ENCODE results near the gene BCAS1. TPM values are rescaled to one million over a fixed set of nuclear protein-coding genes. Genes with fewer than 3 reads are reported as not detected.

BCAS1 gene
- total RNA-seq, 4 donors from 2014 or later: 0.32 TPM; not detected in 3

DNA sequence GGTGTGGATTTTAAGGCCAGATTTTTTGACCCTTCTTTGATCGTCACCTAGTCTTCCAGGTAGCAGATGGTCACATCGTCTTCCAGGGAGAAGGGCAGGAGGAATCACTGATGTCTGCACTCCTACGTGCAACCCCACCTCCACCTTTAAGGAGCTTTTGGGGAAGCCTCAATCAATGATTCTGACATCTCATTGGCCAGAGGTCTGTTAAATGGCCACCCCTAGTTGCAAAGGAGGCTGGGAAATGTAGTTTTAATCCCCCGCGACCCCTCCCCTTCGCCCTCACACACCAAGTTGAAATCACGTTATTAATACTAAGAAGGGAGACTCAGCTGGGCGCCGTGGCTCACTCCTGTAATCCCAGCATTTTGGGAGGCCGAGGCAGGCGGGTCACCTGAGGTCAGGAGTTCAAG, 151.4 kb downstream of the BCAS1 start:
- TF ChIP-seq, protein P1, sequence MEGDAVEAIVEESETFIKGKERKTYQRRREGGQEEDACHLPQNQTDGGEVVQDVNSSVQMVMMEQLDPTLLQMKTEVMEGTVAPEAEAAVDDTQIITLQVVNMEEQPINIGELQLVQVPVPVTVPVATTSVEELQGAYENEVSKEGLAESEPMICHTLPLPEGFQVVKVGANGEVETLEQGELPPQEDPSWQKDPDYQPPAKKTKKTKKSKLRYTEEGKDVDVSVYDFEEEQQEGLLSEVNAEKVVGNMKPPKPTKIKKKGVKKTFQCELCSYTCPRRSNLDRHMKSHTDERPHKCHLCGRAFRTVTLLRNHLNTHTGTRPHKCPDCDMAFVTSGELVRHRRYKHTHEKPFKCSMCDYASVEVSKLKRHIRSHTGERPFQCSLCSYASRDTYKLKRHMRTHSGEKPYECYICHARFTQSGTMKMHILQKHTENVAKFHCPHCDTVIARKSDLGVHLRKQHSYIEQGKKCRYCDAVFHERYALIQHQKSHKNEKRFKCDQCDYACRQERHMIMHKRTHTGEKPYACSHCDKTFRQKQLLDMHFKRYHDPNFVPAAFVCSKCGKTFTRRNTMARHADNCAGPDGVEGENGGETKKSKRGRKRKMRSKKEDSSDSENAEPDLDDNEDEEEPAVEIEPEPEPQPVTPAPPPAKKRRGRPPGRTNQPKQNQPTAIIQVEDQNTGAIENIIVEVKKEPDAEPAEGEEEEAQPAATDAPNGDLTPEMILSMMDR (IDR thresholded peaks at IDR 0.05 in 4 of 5, conservative IDR thresholded peaks at IDR 0.05 in 1 of 5): no peak
- TF ChIP-seq POLR2A (IDR thresholded peaks at IDR 0.05): no peak
- H3K27me3 ChIP-seq: no peaks in the 10 kb centered on the region
- peaks cover 4 to 36% of the 10 kb centered on the region in 2 donors for H3K4me1 ChIP-seq
- intact Hi-C loops (cut with DNase I; ENCODE audit: low total_unique reads) (loop anchor here (10.0 kb wide), 1 partner anchor 184 kb away; no protein-coding TSS in a partner anchor), in situ Hi-C loops (cut with MboI; ENCODE audit: low sequenced_read_pairs in 4 of 4) (loop anchor here in 1 of 4 donors (10.0 kb wide), 1 partner anchor 344 kb away; no protein-coding TSS in a partner anchor)
- no peak for DNase-seq
- no peak overlapping the region for H3K4me3 ChIP-seq
- no peak overlapping the region for H3K27ac ChIP-seq
- no peaks in the 10 kb centered on the region for H3K9me3 ChIP-seq
- no peak for ATAC-seq
- no peaks in the 10 kb centered on the region for H3K36me3 ChIP-seq

GRCh38 chr20:53918020-53918311, 152.4 kb downstream of the BCAS1 start:
- intact Hi-C loops (cut with DNase I; ENCODE audit: low total_unique reads): loop anchor here (10.0 kb wide), 1 partner anchor 183 kb away; no protein-coding TSS in a partner anchor
- in situ Hi-C loops (cut with MboI; ENCODE audit: low sequenced_read_pairs in 4 of 4): loop anchor here in 1 of 4 donors (10.0 kb wide), 1 partner anchor 343 kb away; no protein-coding TSS in a partner anchor
- TF ChIP-seq, protein P1 (IDR thresholded peaks at IDR 0.05 in 4 of 5, conservative IDR thresholded peaks at IDR 0.05 in 1 of 5): no peak
- TF ChIP-seq POLR2A (IDR thresholded peaks at IDR 0.05): no peak
- H3K4me3 ChIP-seq: no peak overlapping the region
- ATAC-seq (no peak), DNase-seq (no peak)
- no peaks in the 10 kb centered on the region for H3K36me3 ChIP-seq
- no peaks in the 10 kb centered on the region for H3K9me3 ChIP-seq
- no peaks in the 10 kb centered on the region for H3K27me3 ChIP-seq
- H3K4me1 ChIP-seq: peaks cover 4 to 29% of the 10 kb centered on the region in 2 donors
- peak overlapping the region in 2 of 4 donors; percentile 63 to 79 for H3K27ac ChIP-seq

- peaks cover 4 to 28% of the 10 kb centered on the region in 2 donors for H3K4me1 ChIP-seq
- intact Hi-C loops (cut with DNase I; ENCODE audit: low total_unique reads): loop anchor here (10.0 kb wide), 1 partner anchor 183 kb away; no protein-coding TSS in a partner anchor
- no peaks in the 10 kb centered on the region for H3K27me3 ChIP-seq
- no peaks in the 10 kb centered on the region for H3K9me3 ChIP-seq
- no peaks in the 10 kb centered on the region for H3K36me3 ChIP-seq
- H3K4me3 ChIP-seq: no peak overlapping the region
- in situ Hi-C loops (cut with MboI; ENCODE audit: low sequenced_read_pairs in 4 of 4): loop anchor here in 1 of 4 donors (10.0 kb wide), 1 partner anchor 343 kb away; no protein-coding TSS in a partner anchor
- DNase-seq (peak in 1 of 2 donors; percentile 52), ATAC-seq (peak in 1 of 2 donors; percentile 13)
- peak overlapping the region; percentile 63 to 88 (median 81) for H3K27ac ChIP-seq
- no peak for TF ChIP-seq POLR2A (IDR thresholded peaks at IDR 0.05)
- TF ChIP-seq, protein P1 (IDR thresholded peaks at IDR 0.05 in 4 of 5, conservative IDR thresholded peaks at IDR 0.05 in 1 of 5): no peak
Measured at GRCh38 chr20:53917145-53918019, 153.0 kb downstream of the BCAS1 start.

DNA sequence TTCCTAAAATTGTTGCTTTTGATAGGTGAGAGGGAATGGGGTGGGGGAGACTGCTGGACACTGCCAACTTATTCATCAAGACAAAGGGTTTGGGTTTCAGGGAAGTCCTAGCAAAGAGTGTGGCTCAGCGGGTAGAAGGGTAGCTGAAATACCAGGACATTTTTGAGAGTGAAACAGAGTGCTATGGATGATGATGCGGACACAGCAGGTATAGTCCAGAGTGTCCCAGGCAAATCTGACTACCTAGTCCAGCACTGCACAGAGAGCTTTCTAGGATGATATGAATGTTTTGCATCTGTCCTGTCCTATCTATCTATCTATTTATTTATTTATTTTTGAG, 154.3 kb downstream of the BCAS1 start:
- TF ChIP-seq, protein P1 (IDR thresholded peaks at IDR 0.05 in 4 of 5, conservative IDR thresholded peaks at IDR 0.05 in 1 of 5): no peak
- TF ChIP-seq POLR2A (IDR thresholded peaks at IDR 0.05): no peak
- DNase-seq: no peak
- H3K36me3 ChIP-seq: no peaks in the 10 kb centered on the region
- no peaks in the 10 kb centered on the region for H3K27me3 ChIP-seq
- H3K9me3 ChIP-seq: no peaks in the 10 kb centered on the region
- intact Hi-C loops (cut with DNase I; ENCODE audit: low total_unique reads): loop anchor here (10.0 kb wide), 1 partner anchor 181 kb away; no protein-coding TSS in a partner anchor
- in situ Hi-C loops (cut with MboI; ENCODE audit: low sequenced_read_pairs in 4 of 4): loop anchor here in 1 of 4 donors (10.0 kb wide), 1 partner anchor 341 kb away; no protein-coding TSS in a partner anchor
- H3K27ac ChIP-seq: peak overlapping the region; percentile 63 to 88 (median 81)
- peak; percentile 1 to 13 for ATAC-seq
- H3K4me1 ChIP-seq: peaks cover 4 to 28% of the 10 kb centered on the region in 2 donors
- H3K4me3 ChIP-seq: peak overlapping the region; percentile 67 to 73 (median 71)
